ENCODE data around the gene CA10. TPM values are rescaled to one million over a fixed set of nuclear protein-coding genes. Genes with fewer than 3 reads are reported as not detected.

CA10 gene
- total RNA-seq = not detected in 2 replicates

DNA sequence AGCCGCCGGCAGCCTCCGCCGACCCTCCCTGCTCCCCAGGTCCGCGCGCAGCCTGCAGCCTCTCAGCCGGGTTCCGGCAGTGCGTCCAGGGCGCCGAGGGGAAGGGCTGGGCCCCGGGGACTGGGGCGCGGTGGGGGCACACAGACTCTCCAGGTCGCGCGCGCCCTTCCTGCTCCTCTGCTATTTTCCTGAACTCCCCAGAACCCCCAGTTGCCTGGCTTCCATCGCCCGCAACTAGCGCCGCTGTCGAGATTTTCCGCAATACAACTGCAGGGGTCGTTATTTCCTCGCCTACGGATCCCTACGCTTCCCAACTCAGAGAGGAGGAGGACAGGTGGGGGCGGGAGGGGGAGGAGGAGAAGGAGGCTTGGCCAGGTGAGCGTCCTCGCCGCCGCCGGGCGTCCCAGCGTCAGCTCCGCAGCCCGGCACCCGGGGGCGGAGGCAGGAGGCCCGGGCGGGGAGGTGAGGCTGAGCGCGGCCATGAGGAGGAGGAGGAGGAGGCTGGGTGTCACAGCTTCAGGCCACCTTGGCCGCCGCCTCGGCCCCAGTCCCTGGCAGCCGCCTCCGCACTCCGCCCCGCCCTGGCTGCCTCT, at the start of gene CA10:
Gene CA10, minus strand, starts transcription at position 265 of the 593 bp plus-strand sequence.

